Endodermal cell (in vitro differentiated cells): ENCODE measurements around the gene GDF3. TPM values are rescaled to one million over a fixed set of nuclear protein-coding genes. Genes with fewer than 3 reads are reported as not detected.
"Not testable (repeated sequence)": the region's sequence is repeated elsewhere in the genome, so short reads cannot be mapped to it uniquely, and the experiment has no call there.

ENCODE experiments used
- DNase-seq: peaks from one replicate; pipeline ENCODE4 v3.0.0-alpha.2; 2017
- H3K27ac ChIP-seq: 2 replicates; pipeline ENCODE4 v1.5.1; 2013; ENCODE audit warnings: mild to moderate bottlenecking, low read depth, low read length, moderate library complexity
- H3K27me3 ChIP-seq: 2 replicates; pipeline ENCODE4 v1.6.1; 2013; ENCODE audit warnings: mild to moderate bottlenecking, low read length, moderate library complexity; ENCODE audit not compliant: insufficient read depth, control insufficient read depth, poor library complexity, severe bottlenecking
- H3K36me3 ChIP-seq: 2 replicates; pipeline ENCODE4 v1.7.0; 2013; ENCODE audit warnings: mild to moderate bottlenecking, low read length, moderate library complexity; ENCODE audit not compliant: control insufficient read depth, insufficient read depth
- H3K4me1 ChIP-seq: one replicate; pipeline ENCODE4 v1.7.0; 2013; ENCODE audit warnings: low read length; ENCODE audit not compliant: control insufficient read depth, insufficient read depth
- H3K4me3 ChIP-seq: 2 replicates; pipeline ENCODE4 v1.5.1; 2013; ENCODE audit warnings: mild to moderate bottlenecking, low read length, moderate library complexity
- H3K9ac ChIP-seq: 2 replicates; pipeline ENCODE4 v1.6.1; 2013; ENCODE audit warnings: mild to moderate bottlenecking, low read length, moderate library complexity; ENCODE audit not compliant: poor library complexity, severe bottlenecking; ENCODE audit errors: extremely low read depth
- H3K9me3 ChIP-seq: 2 replicates; pipeline ENCODE4 v1.6.1; 2013; ENCODE audit warnings: mild to moderate bottlenecking, low read length, moderate library complexity; ENCODE audit not compliant: control insufficient read depth
- H3K27ac Mint-ChIP-seq: 2 replicates; pipeline ENCODE4 v1.8.0; 2020; ENCODE audit warnings: mixed read lengths
- H3K27me3 Mint-ChIP-seq: 2 replicates; pipeline ENCODE4 v1.8.0; 2021; ENCODE audit warnings: mild to moderate bottlenecking, mixed read lengths; ENCODE audit not compliant: insufficient read depth
- H3K36me3 Mint-ChIP-seq: 2 replicates; pipeline ENCODE4 v1.8.0; 2020; ENCODE audit warnings: low read depth, mixed read lengths
- H3K4me1 Mint-ChIP-seq: 2 replicates; pipeline ENCODE4 v1.8.0; 2020; ENCODE audit warnings: mixed read lengths
- H3K4me3 Mint-ChIP-seq: 2 replicates; pipeline ENCODE4 v1.8.0; 2020; ENCODE audit warnings: mild to moderate bottlenecking, moderate library complexity, mixed read lengths
- H3K9me3 Mint-ChIP-seq: 2 replicates; pipeline ENCODE4 v1.8.0; 2020; ENCODE audit warnings: mild to moderate bottlenecking, mixed read lengths
- CTCF ChIP-seq: fragments of 200-600 bp; sonication (generic); conservative IDR thresholded peaks from 2 replicates; pipeline ENCODE4 v1.5.0; 2021; ENCODE audit warnings: antibody characterized with exemption, mild to moderate bottlenecking
- WGBS, 2 experiments: methylation state at CpG; one replicate each; pipeline versions ENCODE4 v1.1.5 to v1.1.7; 2013; ENCODE audit warnings: missing lambda C conversion rate in 2 of 2, mixed read lengths in 1 of 2; ENCODE audit not compliant: insufficient coverage in 1 of 2, insufficient read length in 1 of 2; 5-methylcytosine and 5-hydroxymethylcytosine counted together
- total RNA-seq, 2 donors: library from RNA; stranded (reverse); fragmentation: NEBNext Ultra II Directional in 1 of 2; extraction: Animal tissue kit (Norgen Biotek cat#: 25700) in 1 of 2; gene quantifications; 2 replicates in 1 of 2; 3 replicates in 1 of 2; pipeline ENCODE4 v1.2.1, GENCODE V29; 2021

Gene GDF3
- total RNA-seq, 2 donors from 2014 or later, result 1.3 to 60.7 TPM

GRCh38 chr12:7642876-7643309 lies 52.7 kb downstream of the GDF3 start:
- no peak for DNase-seq
- no peaks in the 10 kb centered on the region for H3K36me3 ChIP-seq
- WGBS, 2 experiments, result 26 to 52% methylated on average over 5 to 8 of the region's 8 CpGs
- H3K4me1 Mint-ChIP-seq, result peaks cover 45% of the 10 kb centered on the region
- TF ChIP-seq CTCF, result peak; percentile 100
- H3K36me3 Mint-ChIP-seq, result peaks cover 4% of the 10 kb centered on the region
- H3K9me3 ChIP-seq, result no peaks in the 10 kb centered on the region
- H3K4me1 ChIP-seq, result peaks cover 17% of the 10 kb centered on the region
- no peak overlapping the region for H3K4me3 Mint-ChIP-seq
- H3K27ac Mint-ChIP-seq, result peak overlapping the region; percentile 10
- H3K9ac ChIP-seq, result no peak overlapping the region
- H3K27ac ChIP-seq, result no peak overlapping the region
- no peaks in the 10 kb centered on the region for H3K27me3 ChIP-seq
- peaks cover 9% of the 10 kb centered on the region for H3K9me3 Mint-ChIP-seq
- no peaks in the 10 kb centered on the region for H3K27me3 Mint-ChIP-seq
- no peak overlapping the region for H3K4me3 ChIP-seq

- H3K27me3 Mint-ChIP-seq, result no peaks in the 10 kb centered on the region
Observed at GRCh38 chr12:7642287-7642686, 53.3 kb downstream of the GDF3 start.

GRCh38 chr12:7640123-7640995 lies 55.2 kb downstream of the GDF3 start:
- H3K36me3 Mint-ChIP-seq, result not testable (repeated sequence)
- 93% methylated on average over 26 to 37 of the region's 40 CpGs for WGBS, 2 experiments

More at GRCh38 chr12:7642287-7642686, 53.3 kb downstream of the GDF3 start:
- Mint-ChIP-seq H3K4me1 (peaks cover 49% of the 10 kb centered on the region), H3K27ac (no peak overlapping the region), H3K4me3 (no peak overlapping the region), H3K36me3 (peaks cover 4% of the 10 kb centered on the region), H3K9me3 (peaks cover 9% of the 10 kb centered on the region)
- no peak for DNase-seq
- no peak overlapping the region for H3K9ac ChIP-seq
- H3K27me3 ChIP-seq, result no peaks in the 10 kb centered on the region
- H3K9me3 ChIP-seq, result no peaks in the 10 kb centered on the region
- 29 to 50% methylated on average over 1 of the region's 1 CpG for WGBS, 2 experiments
- no peak for TF ChIP-seq CTCF
- H3K4me3 ChIP-seq, result peak overlapping the region; percentile 27
- no peaks in the 10 kb centered on the region for H3K36me3 ChIP-seq
- no peak overlapping the region for H3K27ac ChIP-seq
- peaks cover 17% of the 10 kb centered on the region for H3K4me1 ChIP-seq

More at GRCh38 chr12:7640123-7640995, 55.2 kb downstream of the GDF3 start:
- not testable (repeated sequence) for H3K9me3 Mint-ChIP-seq, H3K27me3 ChIP-seq, H3K4me3 ChIP-seq, H3K27ac ChIP-seq, H3K36me3 ChIP-seq, H3K27me3 Mint-ChIP-seq, H3K9me3 ChIP-seq, H3K9ac ChIP-seq
- DNase-seq, result peak; percentile 71
- H3K4me3 Mint-ChIP-seq, result peak overlapping the region; percentile 53
- peaks cover 17% of the 10 kb centered on the region for H3K4me1 ChIP-seq
- peaks cover 41% of the 10 kb centered on the region for H3K4me1 Mint-ChIP-seq
- H3K27ac Mint-ChIP-seq, result peak overlapping the region; percentile 65

Other genes starting within 250 kb of the GDF3 start
- gene CD163, start 192.0 kb downstream of the GDF3 start, total RNA-seq, result 10 to 100 TPM in 1 of 2 donors, 1 to 10 TPM in 1; 2.8 to 11.4 TPM
- gene APOBEC1, start 29.9 kb downstream of the GDF3 start, total RNA-seq, result not detected
- 1 to 10 TPM; 1.3 to 4.6 TPM for gene DPPA3, start 15.7 kb upstream of the GDF3 start, total RNA-seq
- not detected for gene CLEC4C, start 51.6 kb upstream of the GDF3 start, total RNA-seq
- gene NANOGNB, start 69.4 kb upstream of the GDF3 start, total RNA-seq, result not detected
- 10 to 100 TPM in 1 of 2 donors, 1 to 10 TPM in 1; 6.1 to 79.5 TPM for gene NANOG, start 93.6 kb upstream of the GDF3 start, total RNA-seq
- gene SLC2A14, start 177.1 kb upstream of the GDF3 start, total RNA-seq, result 10 to 100 TPM; 35.9 to 70.9 TPM
- gene SLC2A3, start 240.4 kb upstream of the GDF3 start, total RNA-seq, result 1,000 to 10,000 TPM; 1,330 to 2,480 TPM